Colonic mucosa (tissue), 4 donors: ENCODE measurements around the gene TFDP1. TPM values are rescaled to one million over a fixed set of nuclear protein-coding genes. Genes with fewer than 3 reads are reported as not detected.
A peak's percentile ranks its signal among the peaks of the same experiment; 100 is the strongest.

Experiments used
- DNase-seq: peaks from one replicate; pipeline ENCODE4 v3.0.0-alpha.2; 2020
- H3K27ac ChIP-seq: fragments of 200-600 bp; one replicate; pipeline ENCODE4 v1.8.0; 2021
- H3K27me3 ChIP-seq: fragments of 200-600 bp; one replicate; pipeline ENCODE4 v1.8.0; 2021
- H3K36me3 ChIP-seq: fragments of 200-600 bp; one replicate; pipeline ENCODE4 v1.8.0; 2021
- H3K4me1 ChIP-seq: fragments of 200-600 bp; one replicate; pipeline ENCODE4 v1.8.0; 2021; ENCODE audit warnings: mild to moderate bottlenecking
- H3K4me3 ChIP-seq: fragments of 200-600 bp; one replicate; pipeline ENCODE4 v1.8.0; 2021
- H3K9ac ChIP-seq, 2 donors: one replicate each; pipeline ENCODE4 v1.7.0; 2013; ENCODE audit warnings: control low read depth in 2 of 2, low read depth in 2 of 2, low read length in 2 of 2
- H3K9me3 ChIP-seq: fragments of 200-600 bp; one replicate; pipeline ENCODE4 v1.8.0; 2021
- CTCF ChIP-seq: fragments of 200-600 bp; IDR thresholded peaks from one replicate; pipeline ENCODE4 v1.8.0; 2022; ENCODE audit warnings: antibody characterized with exemption, mild to moderate bottlenecking
- intact Hi-C: fragments of 100-400 bp; cut with DNase I; formaldehyde crosslinking; loops from one replicate; pipeline ENCODE4 v1.14.1; 2022
- total RNA-seq, 2 donors: library from RNA; stranded (reverse); fragmentation: NEBNext Ultra II Directional in 1 of 2; extraction: Animal tissue kit (Norgen Biotek cat#: 25700) in 1 of 2; gene quantifications; one replicate each; pipeline ENCODE4 v1.2.1, GENCODE V29; 2021
- donor health status: healthy.
- donor health status: DM: no; HTN: no; CAD: no.
- donor health status: DM: no; HTN: no; CAD: no.

TFDP1 gene
- total RNA-seq, 2 donors from 2014 or later = 60.3 to 112 TPM

GRCh38 chr13:113577881-113578435 is 6.6 kb upstream of the TFDP1 start:
- TF ChIP-seq CTCF = no peak
- H3K27ac ChIP-seq = no peak overlapping the region
- no peaks in the 10 kb centered on the region for H3K4me1 ChIP-seq
- H3K36me3 ChIP-seq = no peaks in the 10 kb centered on the region
- H3K9ac ChIP-seq = no peak overlapping the region
- H3K4me3 ChIP-seq = no peak overlapping the region
- H3K27me3 ChIP-seq = no peaks in the 10 kb centered on the region
- no peak for DNase-seq
- intact Hi-C loops = no loop called here
- no peaks in the 10 kb centered on the region for H3K9me3 ChIP-seq

- Histone ChIP-seq H3K36me3 (no peaks in the 10 kb centered on the region), H3K9me3 (no peaks in the 10 kb centered on the region), H3K27ac (no peak overlapping the region), H3K9ac (no peak overlapping the region), H3K27me3 (no peaks in the 10 kb centered on the region), H3K4me3 (no peak overlapping the region), H3K4me1 (no peaks in the 10 kb centered on the region)
- intact Hi-C loops = no loop called here
- no peak for TF ChIP-seq CTCF
- no peak for DNase-seq
Observed at GRCh38 chr13:113579686-113580085, 4.9 kb upstream of the TFDP1 start.

GRCh38 chr13:113581871-113582270 is 2.7 kb upstream of the TFDP1 start:
- H3K9me3 ChIP-seq = no peaks in the 10 kb centered on the region
- H3K36me3 ChIP-seq = no peaks in the 10 kb centered on the region
- H3K27me3 ChIP-seq = no peaks in the 10 kb centered on the region
- no peak overlapping the region for H3K4me3 ChIP-seq
- H3K9ac ChIP-seq = no peak overlapping the region
- DNase-seq = peak; percentile 14
- TF ChIP-seq CTCF = no peak
- no peak overlapping the region for H3K27ac ChIP-seq
- H3K4me1 ChIP-seq = peaks cover 4% of the 10 kb centered on the region
- intact Hi-C loops = no loop called here

- no peaks in the 10 kb centered on the region for H3K36me3 ChIP-seq
- intact Hi-C loops = no loop called here
- H3K9ac ChIP-seq = no peak overlapping the region
- H3K4me1 ChIP-seq = peaks cover 4% of the 10 kb centered on the region
- DNase-seq = peak; percentile 54
- no peaks in the 10 kb centered on the region for H3K9me3 ChIP-seq
- no peaks in the 10 kb centered on the region for H3K27me3 ChIP-seq
- TF ChIP-seq CTCF = no peak
- no peak overlapping the region for H3K4me3 ChIP-seq
- no peak overlapping the region for H3K27ac ChIP-seq
Observed at GRCh38 chr13:113582841-113583631, 1.5 kb upstream of the TFDP1 start.

- H3K27me3 ChIP-seq = no peaks in the 10 kb centered on the region
- intact Hi-C loops = no loop called here
- DNase-seq = peak; percentile 24
- no peak for TF ChIP-seq CTCF
- peak overlapping the region in 1 of 2 donors; percentile 63 for H3K9ac ChIP-seq
- peaks cover 4% of the 10 kb centered on the region for H3K4me1 ChIP-seq
- H3K36me3 ChIP-seq = no peaks in the 10 kb centered on the region
- H3K9me3 ChIP-seq = no peaks in the 10 kb centered on the region
- peak overlapping the region; percentile 65 for H3K4me3 ChIP-seq
- H3K27ac ChIP-seq = no peak overlapping the region
Observed at GRCh38 chr13:113584870-113585671, 518 bp downstream of the TFDP1 start.
